Activated naive CD4-positive, alpha-beta T cell treated with anti-CD3 and anti-CD28 coated beads for 36 hours (primary cell): ENCODE results near the gene FLRT3. TPM values are rescaled to one million over a fixed set of nuclear protein-coding genes. Genes with fewer than 3 reads are reported as not detected.

Experiments
- CTCF ChIA-PET: fragments of 350-600 bp; sonication (Branson Sonifier 250); formaldehyde crosslinking; loops from one replicate; lab custom pipeline; 2021; ENCODE audit warnings: antibody characterized with exemption; lab: Charles Lee
- DNase-seq: peaks from one replicate; pipeline ENCODE4 v3.0.0-alpha.2; 2020
- H3K27ac Mint-ChIP-seq: one replicate; pipeline ENCODE4 v1.8.0; 2021; ENCODE audit warnings: mild to moderate bottlenecking, mixed read lengths
- H3K27me3 Mint-ChIP-seq: one replicate; pipeline ENCODE4 v1.8.0; 2021; ENCODE audit warnings: low read depth, mixed read lengths
- H3K36me3 Mint-ChIP-seq: one replicate; pipeline ENCODE4 v1.8.0; 2021; ENCODE audit warnings: low read depth, mixed read lengths
- H3K4me1 Mint-ChIP-seq: one replicate; pipeline ENCODE4 v1.8.0; 2021; ENCODE audit warnings: low read depth, mixed read lengths
- H3K4me3 Mint-ChIP-seq: one replicate; pipeline ENCODE4 v1.8.0; 2021; ENCODE audit warnings: mild to moderate bottlenecking, moderate library complexity, mixed read lengths
- H3K9me3 Mint-ChIP-seq: one replicate; pipeline ENCODE4 v1.8.0; 2021; ENCODE audit warnings: mixed read lengths
- intact Hi-C: fragments of 100-400 bp; cut with micrococcal nuclease; formaldehyde crosslinking; loops from one replicate; pipeline ENCODE4 v1.15.1; 2023
- total RNA-seq, 2 experiments: library from RNA; stranded (reverse); gene quantifications; one replicate each; pipeline ENCODE4 v1.2.3, GENCODE V29; 2021

FLRT3 gene
- total RNA-seq, 2 experiments from 2014 or later, result not detected

DNA sequence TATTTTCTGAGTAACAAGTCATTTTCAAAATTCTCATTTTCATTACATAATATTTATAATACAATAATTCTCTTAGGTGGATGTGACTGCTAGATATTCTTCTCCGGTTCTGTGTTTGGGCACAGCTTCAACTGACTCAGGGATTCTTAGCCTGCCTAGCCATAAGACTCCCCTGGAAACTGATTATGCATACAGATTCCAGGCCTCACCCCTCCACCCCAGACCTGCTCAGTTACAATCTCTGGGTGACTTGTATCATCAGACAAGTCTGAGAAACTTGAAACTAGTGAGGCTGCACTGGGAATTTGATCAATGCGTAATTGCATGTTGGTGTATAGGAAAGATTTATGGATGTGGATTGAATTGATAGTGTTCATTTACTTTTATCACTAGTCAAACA, 25.4 kb downstream of the FLRT3 start:
- Mint-ChIP-seq H3K27ac (no peak overlapping the region), H3K36me3 (no peaks in the 10 kb centered on the region), H3K9me3 (peaks cover 5% of the 10 kb centered on the region), H3K27me3 (no peaks in the 10 kb centered on the region), H3K4me1 (no peaks in the 10 kb centered on the region), H3K4me3 (no peak overlapping the region)
- DNase-seq, result no peak
- intact Hi-C loops, result no loop called here
- CTCF ChIA-PET, result interaction anchor here (0.6 kb wide), 1 partner anchor 860 kb away, joined by 4 read pairs; no protein-coding TSS in a partner anchor

DNA sequence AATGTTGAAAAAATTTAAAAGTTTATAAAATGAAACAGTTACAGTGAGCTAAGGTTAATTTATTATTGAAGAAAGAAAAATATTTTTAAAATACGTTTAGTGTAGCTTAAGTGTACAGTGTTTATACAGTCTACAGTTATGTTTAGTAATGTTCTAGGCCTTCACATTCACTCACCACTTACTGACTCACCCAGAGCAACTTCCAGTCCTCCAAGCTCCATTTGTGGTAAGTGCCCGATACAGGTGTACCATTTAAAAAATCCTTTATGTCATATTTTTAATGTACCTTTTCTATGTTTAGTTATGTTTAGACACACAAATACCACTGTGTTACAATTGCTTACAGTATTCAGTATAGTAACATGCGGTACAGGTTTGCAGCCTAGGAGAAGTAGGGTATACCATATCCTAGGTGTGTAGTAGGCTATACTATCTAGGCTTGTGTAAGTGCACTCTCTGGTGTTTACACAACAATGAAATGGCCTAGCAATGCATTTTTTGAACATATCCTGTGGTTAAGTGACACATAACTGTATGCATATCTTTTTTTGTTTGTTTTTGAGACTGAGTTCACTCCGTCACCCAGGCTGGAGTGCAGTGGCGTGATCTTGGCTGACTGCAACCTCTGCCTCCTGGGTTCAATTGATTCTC, 26.3 kb downstream of the FLRT3 start:
- Mint-ChIP-seq H3K27me3 (no peaks in the 10 kb centered on the region), H3K9me3 (peaks cover 2% of the 10 kb centered on the region), H3K4me3 (no peak overlapping the region), H3K27ac (no peak overlapping the region), H3K4me1 (no peaks in the 10 kb centered on the region), H3K36me3 (no peaks in the 10 kb centered on the region)
- CTCF ChIA-PET, result no interaction called here
- DNase-seq, result no peak
- intact Hi-C loops, result no loop called here

DNA sequence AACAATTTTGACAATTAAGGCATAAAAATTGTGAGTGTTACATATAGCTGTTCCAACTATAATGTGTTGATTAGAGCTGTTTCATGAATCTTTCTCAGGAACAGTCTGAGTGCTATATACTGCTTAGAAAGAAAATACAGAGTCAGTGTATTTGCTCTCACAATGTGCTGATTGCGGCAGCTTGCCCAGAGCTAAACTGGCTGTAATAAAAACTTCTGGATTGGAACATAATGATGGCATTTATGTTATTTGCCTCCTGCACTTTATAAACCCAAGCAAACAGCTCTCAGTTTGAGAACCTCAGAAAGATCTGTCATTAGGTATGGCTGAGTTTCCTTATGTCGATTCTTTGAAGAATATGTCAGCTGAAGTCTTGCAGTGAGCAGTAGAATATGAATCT, 29.5 kb downstream of the FLRT3 start:
- Mint-ChIP-seq H3K4me3 (no peak overlapping the region), H3K9me3 (peaks cover 5% of the 10 kb centered on the region)

DNA sequence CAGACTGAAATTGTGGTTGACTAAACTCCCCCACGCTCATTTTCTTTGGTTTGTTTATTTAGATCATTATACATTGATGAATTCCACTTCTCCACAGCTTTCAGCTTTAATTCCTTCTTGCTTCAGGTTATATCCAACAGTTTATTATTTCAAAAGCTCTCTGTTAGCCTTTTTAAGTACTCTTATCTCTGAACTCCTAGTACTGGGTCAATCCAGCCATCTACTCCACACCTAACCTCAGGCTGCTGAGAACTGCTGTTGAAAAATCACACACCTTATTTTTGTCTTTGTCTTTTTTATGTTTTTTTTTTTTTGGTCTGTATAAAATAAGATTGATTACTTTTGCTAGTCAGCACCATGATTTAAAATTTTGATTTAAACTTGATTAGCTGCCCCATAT, 32.9 kb downstream of the FLRT3 start:
- no peak for DNase-seq

More for the DNA sequence above, 29.5 kb downstream of the FLRT3 start:
- intact Hi-C loops, result no loop called here
- no peaks in the 10 kb centered on the region for H3K36me3 Mint-ChIP-seq
- no peak overlapping the region for H3K27ac Mint-ChIP-seq
- no peaks in the 10 kb centered on the region for H3K4me1 Mint-ChIP-seq
- H3K27me3 Mint-ChIP-seq, result no peaks in the 10 kb centered on the region
- CTCF ChIA-PET, result interaction anchor here (0.9 kb wide), 1 partner anchor 11 kb away, joined by 3 read pairs; no protein-coding TSS in a partner anchor
- DNase-seq, result no peak

DNA sequence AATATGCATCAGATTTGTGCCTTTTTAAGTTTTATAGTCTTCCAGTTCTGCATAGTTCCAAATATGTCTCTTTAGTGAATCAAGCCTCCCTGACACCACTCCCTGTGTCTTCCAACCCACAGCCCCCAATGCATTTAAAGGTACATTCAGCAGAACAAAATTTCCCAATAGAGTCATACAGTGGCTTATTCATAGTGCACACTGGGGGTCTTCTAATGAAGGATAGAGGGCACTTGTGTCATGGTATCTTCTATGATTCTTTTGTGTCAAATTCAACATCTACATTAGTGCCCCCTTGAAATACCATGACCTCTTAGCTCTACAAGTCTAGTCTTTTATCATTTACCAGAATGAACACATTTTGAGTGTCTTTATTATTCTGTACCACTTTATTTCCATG, 33.8 kb downstream of the FLRT3 start:
- Mint-ChIP-seq H3K27me3 (no peaks in the 10 kb centered on the region), H3K36me3 (no peaks in the 10 kb centered on the region), H3K4me1 (no peaks in the 10 kb centered on the region), H3K4me3 (no peak overlapping the region), H3K27ac (no peak overlapping the region), H3K9me3 (peaks cover 6% of the 10 kb centered on the region)
- no peak for DNase-seq
- CTCF ChIA-PET, result no interaction called here
- intact Hi-C loops, result no loop called here

More for the DNA sequence above, 32.9 kb downstream of the FLRT3 start:
- H3K36me3 Mint-ChIP-seq, result no peaks in the 10 kb centered on the region
- CTCF ChIA-PET, result no interaction called here
- H3K27me3 Mint-ChIP-seq, result no peaks in the 10 kb centered on the region
- no peaks in the 10 kb centered on the region for H3K4me1 Mint-ChIP-seq
- intact Hi-C loops, result no loop called here
- H3K27ac Mint-ChIP-seq, result no peak overlapping the region
- H3K4me3 Mint-ChIP-seq, result no peak overlapping the region
- H3K9me3 Mint-ChIP-seq, result peaks cover 6% of the 10 kb centered on the region

DNA sequence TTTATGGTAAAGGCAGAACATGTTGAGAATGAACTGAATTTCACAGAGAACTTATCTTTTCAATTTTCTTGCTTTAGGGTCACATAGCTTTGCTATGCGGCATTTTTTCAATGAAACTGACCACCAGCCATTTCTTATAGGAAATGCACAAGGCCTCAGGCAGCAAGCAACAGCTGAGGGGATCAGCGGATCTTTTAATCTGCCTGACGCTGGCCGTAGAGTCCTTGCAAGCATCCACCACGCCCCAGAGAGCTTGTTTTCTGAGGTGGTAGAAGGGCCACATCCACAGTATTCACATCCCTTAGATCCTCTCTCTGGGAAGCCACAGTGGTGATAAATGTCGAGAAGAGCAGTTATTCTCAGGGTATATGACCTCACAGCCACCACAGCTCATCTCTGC, 34.3 kb downstream of the FLRT3 start:
- Mint-ChIP-seq H3K27ac (no peak overlapping the region), H3K9me3 (peaks cover 6% of the 10 kb centered on the region), H3K4me3 (no peak overlapping the region), H3K27me3 (no peaks in the 10 kb centered on the region), H3K4me1 (no peaks in the 10 kb centered on the region), H3K36me3 (no peaks in the 10 kb centered on the region)
- CTCF ChIA-PET, result no interaction called here
- intact Hi-C loops, result no loop called here
- no peak for DNase-seq

DNA sequence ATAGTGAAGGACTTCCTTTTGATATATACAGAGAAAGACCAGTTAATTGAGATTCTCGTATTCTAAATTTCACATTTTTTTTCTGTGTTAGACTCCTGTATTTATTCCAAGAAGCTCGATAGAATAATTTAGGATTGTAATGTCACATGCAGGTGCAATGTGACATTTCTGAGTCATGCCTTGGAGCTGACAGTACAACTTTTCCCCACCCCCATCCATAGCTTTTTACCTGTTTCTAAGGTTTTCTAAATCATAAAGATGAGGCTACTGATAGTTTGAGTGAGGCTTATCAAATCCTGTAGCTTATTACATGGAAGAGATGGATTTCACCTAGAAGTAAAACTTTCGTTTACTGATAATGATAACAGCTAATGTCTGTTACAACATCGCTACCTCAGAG, 37.6 kb downstream of the FLRT3 start:
- DNase-seq, result no peak
- Mint-ChIP-seq H3K9me3 (peaks cover 1% of the 10 kb centered on the region), H3K4me3 (no peak overlapping the region), H3K4me1 (no peaks in the 10 kb centered on the region), H3K27me3 (no peaks in the 10 kb centered on the region), H3K36me3 (no peaks in the 10 kb centered on the region), H3K27ac (no peak overlapping the region)
- intact Hi-C loops, result no loop called here
- CTCF ChIA-PET, result no interaction called here

DNA sequence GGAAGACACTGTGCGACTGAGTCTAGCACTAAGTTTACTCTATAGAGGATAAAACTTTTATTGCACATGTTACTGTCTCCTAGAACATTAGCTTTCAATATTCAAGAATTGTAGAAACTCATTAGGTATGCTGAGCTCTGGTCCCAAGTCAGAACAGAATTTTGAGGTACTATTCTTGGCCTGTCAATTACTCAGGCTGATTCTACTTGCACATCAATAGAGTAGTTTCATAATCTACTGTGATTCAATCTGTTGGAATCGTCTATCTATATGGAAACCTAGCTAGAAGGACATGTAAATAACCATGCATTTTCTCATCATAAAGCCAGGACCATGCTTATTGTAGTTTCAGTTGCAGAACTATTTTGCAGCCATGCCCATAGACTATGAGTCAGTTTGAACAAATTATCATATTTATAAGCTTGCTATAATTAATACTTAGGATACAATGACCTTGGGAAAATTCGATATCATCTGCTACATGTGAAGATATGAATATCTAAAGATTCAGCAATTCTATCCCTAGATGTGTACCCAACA, 41.6 kb downstream of the FLRT3 start:
- intact Hi-C loops, result no loop called here
- CTCF ChIA-PET, result no interaction called here
- Mint-ChIP-seq H3K9me3 (peaks cover 1% of the 10 kb centered on the region), H3K27me3 (no peaks in the 10 kb centered on the region), H3K27ac (no peak overlapping the region), H3K4me1 (no peaks in the 10 kb centered on the region), H3K36me3 (no peaks in the 10 kb centered on the region), H3K4me3 (no peak overlapping the region)
- DNase-seq, result no peak

DNA sequence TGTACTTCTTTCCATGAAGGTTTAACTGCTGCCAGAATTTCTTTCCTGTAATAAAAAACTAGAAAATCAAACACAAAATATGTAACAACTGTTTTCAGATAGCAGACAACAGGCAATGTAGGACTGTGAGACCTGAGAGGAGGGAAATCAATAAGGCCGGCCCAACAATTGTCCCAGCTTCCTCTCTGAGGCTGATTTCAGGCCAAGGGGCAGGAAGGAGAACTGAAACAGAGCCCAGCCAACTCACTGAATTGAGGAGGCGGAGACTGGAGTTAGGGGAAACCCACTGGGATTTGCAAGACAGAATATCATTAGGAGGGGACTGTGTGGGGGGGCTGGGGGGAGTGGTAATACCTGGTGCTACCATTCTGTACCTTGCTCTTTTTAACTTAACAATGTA, 42.2 kb downstream of the FLRT3 start:
- DNase-seq, result no peak
- intact Hi-C loops, result no loop called here
- H3K4me3 Mint-ChIP-seq, result no peak overlapping the region
- H3K9me3 Mint-ChIP-seq, result no peaks in the 10 kb centered on the region
- H3K4me1 Mint-ChIP-seq, result no peaks in the 10 kb centered on the region
- CTCF ChIA-PET, result no interaction called here
- no peaks in the 10 kb centered on the region for H3K27me3 Mint-ChIP-seq
- H3K36me3 Mint-ChIP-seq, result no peaks in the 10 kb centered on the region
- H3K27ac Mint-ChIP-seq, result no peak overlapping the region

DNA sequence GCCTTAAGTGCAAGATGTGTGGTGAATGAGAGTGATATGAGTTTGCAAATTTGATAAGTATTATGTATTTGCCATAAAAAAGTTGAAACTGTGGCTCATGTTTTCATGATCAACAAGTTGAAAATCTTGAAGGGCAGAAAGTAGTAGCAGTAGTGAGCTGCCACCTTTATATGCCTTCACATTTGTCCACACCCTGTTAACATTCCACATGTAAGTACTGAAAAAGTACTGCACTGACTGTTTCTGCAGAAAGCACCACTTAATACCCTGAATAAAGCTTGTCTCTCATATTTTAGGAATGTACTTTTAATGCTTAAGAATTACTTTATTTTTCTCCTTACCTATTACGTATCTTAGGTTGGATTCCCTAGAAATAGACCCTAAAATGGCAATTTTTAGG, 45.9 kb downstream of the FLRT3 start:
- CTCF ChIA-PET, result no interaction called here
- H3K4me3 Mint-ChIP-seq, result no peak overlapping the region
- H3K9me3 Mint-ChIP-seq, result no peaks in the 10 kb centered on the region
- H3K27me3 Mint-ChIP-seq, result no peaks in the 10 kb centered on the region
- H3K27ac Mint-ChIP-seq, result no peak overlapping the region
- no peak for DNase-seq
- H3K36me3 Mint-ChIP-seq, result no peaks in the 10 kb centered on the region
- no peaks in the 10 kb centered on the region for H3K4me1 Mint-ChIP-seq
- intact Hi-C loops, result no loop called here

DNA sequence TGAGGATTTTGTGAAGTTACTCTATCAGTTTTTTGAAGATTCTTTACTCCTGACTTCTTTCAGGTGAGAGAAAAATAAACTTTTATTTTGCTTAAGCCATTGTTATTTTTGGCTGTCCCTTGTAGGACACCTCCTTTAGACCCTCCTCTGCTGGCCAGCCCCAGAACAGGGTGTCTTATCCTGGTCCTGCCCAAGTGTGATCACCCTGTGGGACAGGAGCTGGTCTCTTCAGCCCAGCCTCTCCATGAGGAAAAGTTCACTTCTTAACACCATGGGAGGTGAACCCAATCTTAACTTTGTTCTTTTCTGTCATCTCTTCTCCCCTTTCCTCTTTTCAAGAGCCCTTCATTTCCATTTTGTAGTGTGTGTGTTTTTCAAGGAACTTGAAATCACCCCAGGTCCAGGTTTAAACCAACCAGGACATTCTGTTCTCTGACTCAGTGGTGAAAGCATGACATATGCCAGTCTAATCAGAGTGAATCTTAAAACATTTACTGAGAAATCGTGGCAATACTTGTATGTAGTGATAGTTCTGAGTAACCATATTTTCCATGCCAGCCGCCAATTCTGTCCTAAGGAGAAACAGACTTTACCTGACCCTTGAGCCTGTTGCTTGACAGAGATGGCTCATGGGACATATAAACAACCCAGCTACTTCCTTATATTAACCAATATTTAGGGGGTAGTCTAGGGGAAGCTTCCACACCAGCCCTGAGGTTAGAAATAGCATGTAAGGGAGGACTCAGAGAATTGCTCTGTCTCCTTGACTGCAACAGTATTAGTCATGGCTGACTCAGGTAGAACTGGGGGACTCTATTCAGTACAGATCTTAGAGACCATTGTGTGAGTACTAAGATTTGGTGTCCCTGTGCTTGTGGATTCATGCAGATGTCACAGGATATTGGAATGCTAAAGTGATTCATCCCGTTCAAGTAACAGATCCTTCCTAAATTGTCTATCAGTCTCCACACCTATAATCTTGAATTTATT, 48.8 kb downstream of the FLRT3 start:
- no peaks in the 10 kb centered on the region for H3K4me1 Mint-ChIP-seq
- DNase-seq, result no peak
- no peaks in the 10 kb centered on the region for H3K9me3 Mint-ChIP-seq
- H3K36me3 Mint-ChIP-seq, result no peaks in the 10 kb centered on the region
- CTCF ChIA-PET, result no interaction called here
- no peaks in the 10 kb centered on the region for H3K27me3 Mint-ChIP-seq
- no peak overlapping the region for H3K27ac Mint-ChIP-seq
- intact Hi-C loops, result no loop called here
- no peak overlapping the region for H3K4me3 Mint-ChIP-seq

DNA sequence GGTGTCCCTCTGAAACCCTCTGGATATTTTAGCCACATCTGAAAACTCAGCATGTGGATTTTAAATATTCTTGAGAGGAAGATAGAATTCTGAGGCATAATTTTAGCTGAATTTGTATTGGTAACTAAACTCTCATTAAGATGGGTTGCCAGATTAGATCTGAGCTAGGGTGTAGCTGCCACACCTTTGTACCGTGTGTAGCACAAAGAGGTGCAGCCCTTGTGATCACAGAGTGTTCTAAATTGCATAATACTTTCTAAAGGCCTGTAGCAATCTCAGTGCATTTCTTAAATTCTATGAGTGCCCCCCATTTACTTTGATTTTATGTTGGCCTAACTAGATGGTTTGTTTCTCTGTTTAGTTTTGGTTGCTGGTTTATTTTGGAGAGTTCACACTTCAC, 53.0 kb downstream of the FLRT3 start:
- CTCF ChIA-PET, result no interaction called here
- H3K36me3 Mint-ChIP-seq, result no peaks in the 10 kb centered on the region
- no peak for DNase-seq
- H3K4me1 Mint-ChIP-seq, result no peaks in the 10 kb centered on the region
- no peaks in the 10 kb centered on the region for H3K27me3 Mint-ChIP-seq
- H3K27ac Mint-ChIP-seq, result no peak overlapping the region
- H3K4me3 Mint-ChIP-seq, result no peak overlapping the region
- intact Hi-C loops, result no loop called here
- H3K9me3 Mint-ChIP-seq, result peaks cover 4% of the 10 kb centered on the region
